Endothelial cell of umbilical vein (primary cell): ENCODE data around the gene RPS21. TPM values are rescaled to one million over a fixed set of nuclear protein-coding genes. Genes with fewer than 3 reads are reported as not detected.

Experiments used
- BruUV-seq: library from RNA; stranded (reverse); fragments of 400-500 nt; replicated peaks from 2 replicates; lab custom pipeline; 2021; lab: Mats Ljungman, UMichigan
- CTCF ChIA-PET: fragments of 300-600, 350-600 bp; sonication (Branson Sonifier 250); formaldehyde crosslinking; loops from one replicate; lab custom pipeline; 2021; ENCODE audit warnings: antibody characterized with exemption, inconsistent platforms; lab: Charles Lee
- POLR2A ChIA-PET: fragments of 300-600, 350-600 bp; sonication (Branson Sonifier 250); formaldehyde crosslinking; loops from one replicate; lab custom pipeline; 2021; ENCODE audit warnings: antibody characterized with exemption, inconsistent platforms; lab: Charles Lee
- DNase-seq: peaks from one replicate; pipeline ENCODE4 v3.0.0-alpha.2; 2011; ENCODE audit warnings: low read depth, low spot score
- FAIRE-seq: peaks from 2 replicates; lab custom pipeline; 2011; peaks lifted over from hg19 to GRCh38; lab: Jason Lieb, UNC
- H2AFZ ChIP-seq: 2 replicates; pipeline ENCODE4 v1.6.0; 2012; ENCODE audit warnings: low read depth, low read length, control low read depth, inconsistent platforms
- H3K27ac ChIP-seq: 2 replicates; pipeline ENCODE4 v1.5.1; 2011; ENCODE audit warnings: low read depth, mild to moderate bottlenecking, control low read depth, low read length, moderate library complexity; ENCODE audit not compliant: insufficient read depth
- H3K27me3 ChIP-seq, 2 experiments: 2 replicates each; pipeline versions ENCODE4 v1.6.0 to v1.6.1; 2011; ENCODE audit warnings: low read length in 2 of 2, mixed read lengths in 1 of 2; ENCODE audit not compliant: control insufficient read depth in 2 of 2, insufficient read depth in 2 of 2
- H3K36me3 ChIP-seq, 2 experiments: 2 replicates in 1 of 2; 3 replicates in 1 of 2; pipeline ENCODE4 v1.5.1; 2011; ENCODE audit warnings: low read length in 2 of 2, mild to moderate bottlenecking in 1 of 2, moderate library complexity in 1 of 2; ENCODE audit not compliant: control insufficient read depth in 2 of 2, insufficient read depth in 2 of 2; ENCODE audit errors: extremely low read depth in 1 of 2
- H3K4me1 ChIP-seq: 3 replicates; pipeline ENCODE4 v1.5.1; 2011; ENCODE audit warnings: mild to moderate bottlenecking, low read length; ENCODE audit not compliant: control insufficient read depth, insufficient read depth; ENCODE audit errors: extremely low read depth
- H3K4me2 ChIP-seq: 2 replicates; pipeline ENCODE4 v1.6.1; 2011; ENCODE audit warnings: low read length, control low read depth, mixed read lengths; ENCODE audit not compliant: insufficient read depth
- H3K4me3 ChIP-seq, 3 experiments: fragments of 200-600 bp in 1 of 3; sonication (generic), shearing (Covaris generic) in 1 of 3; replicated peaks in 1 of 3; 2 replicates each; pipeline ENCODE4 v1.5.1; 2011 to 2016; ENCODE audit warnings: control low read depth in 3 of 3, low read length in 3 of 3, mild to moderate bottlenecking in 2 of 3, inconsistent platforms in 1 of 3, low read depth in 1 of 3, moderate library complexity in 1 of 3; ENCODE audit not compliant: insufficient read depth in 1 of 3
- H3K79me2 ChIP-seq: 2 replicates; pipeline ENCODE4 v1.6.0; 2012; ENCODE audit warnings: low read length, inconsistent platforms; ENCODE audit not compliant: control insufficient read depth, insufficient read depth
- H3K9ac ChIP-seq: replicated peaks from 2 replicates; pipeline ENCODE3; 2011; ENCODE audit warnings: low read length, control low read depth; ENCODE audit not compliant: insufficient read depth; ENCODE audit errors: extremely low read depth
- H3K9me1 ChIP-seq: replicated peaks from 3 replicates; pipeline ENCODE4 v1.6.0; 2011; ENCODE audit warnings: mild to moderate bottlenecking, low read length; ENCODE audit not compliant: control insufficient read depth, insufficient read depth; ENCODE audit errors: extremely low read depth
- H3K9me3 ChIP-seq: replicated peaks from 2 replicates; pipeline ENCODE4 v1.5.1; 2012; ENCODE audit warnings: low read length, inconsistent platforms; ENCODE audit not compliant: control insufficient read depth, insufficient read depth
- H4K20me1 ChIP-seq: replicated peaks from 2 replicates; pipeline ENCODE3; 2011; ENCODE audit warnings: mild to moderate bottlenecking, low read length; ENCODE audit not compliant: control insufficient read depth, insufficient read depth; ENCODE audit errors: extremely low read depth
- CTCF ChIP-seq, 2 donors: IDR thresholded peaks; 1 replicate in 1 of 2; 2 replicates in 1 of 2; pipeline ENCODE4 v1.5.1; 2011; ENCODE audit warnings: low read length in 2 of 2, mild to moderate bottlenecking in 2 of 2, moderate library complexity in 2 of 2, control low read depth in 1 of 2, inconsistent platforms in 1 of 2, low read depth in 1 of 2; ENCODE audit not compliant: insufficient read depth in 1 of 2; ENCODE audit errors: extremely low read depth in 1 of 2
- EZH2 ChIP-seq: IDR thresholded peaks from 2 replicates; pipeline ENCODE4 v1.6.1; 2012; ENCODE audit warnings: borderline replicate concordance, low read depth, mild to moderate bottlenecking, moderate library complexity, low read length, inconsistent platforms; ENCODE audit not compliant: severe bottlenecking
- FOS ChIP-seq: IDR thresholded peaks from 2 replicates; pipeline ENCODE4 v1.6.1; 2011; ENCODE audit warnings: mild to moderate bottlenecking, low read length, moderate library complexity, borderline replicate concordance; ENCODE audit not compliant: insufficient read depth
- GATA2 ChIP-seq: IDR thresholded peaks from 2 replicates; pipeline ENCODE4 v1.7.0; 2011; ENCODE audit warnings: low read depth, mild to moderate bottlenecking, moderate library complexity, mixed read lengths, low read length; ENCODE audit not compliant: insufficient read length, insufficient read depth
- JUN ChIP-seq: IDR thresholded peaks from 2 replicates; pipeline ENCODE4 v1.6.1; 2011; ENCODE audit warnings: borderline replicate concordance, low read depth; ENCODE audit not compliant: insufficient read length, insufficient read depth
- MAX ChIP-seq: IDR thresholded peaks from 2 replicates; pipeline ENCODE4 v1.6.1; 2011; ENCODE audit not compliant: insufficient read depth, insufficient read length
- MYC ChIP-seq: IDR thresholded peaks from one replicate; pipeline ENCODE4 v1.6.1; 2011; ENCODE audit warnings: mild to moderate bottlenecking, low read depth, low read length
- POLR2AphosphoS5 ChIP-seq: IDR thresholded peaks from 2 replicates; pipeline ENCODE4 v1.6.1; 2012; ENCODE audit warnings: low read depth, mild to moderate bottlenecking, control low read depth, low read length, moderate library complexity; ENCODE audit not compliant: insufficient read depth
- dilution Hi-C: fragments of 300-500 bp; cut with MboI; formaldehyde crosslinking; loops from one replicate; pipeline ENCODE4 v1.15.0; 2019; ENCODE audit warnings: low sequenced_read_pairs; ENCODE audit not compliant: extremely low pct_ligation_motif_present
- intact Hi-C: fragments of 100-400 bp; cut with micrococcal nuclease; formaldehyde crosslinking; loops from one replicate; pipeline ENCODE4 v1.10.0; 2022
- polyA plus RNA-seq, 4 experiments: library from polyadenylated mRNA; depleted of rRNA in 3 of 4; stranded (reverse) in 3 of 4; unstranded in 1 of 4; fragments of >200 nt; gene quantifications; 2 replicates each; pipeline versions ENCODE4 v1.2.1 to v1.2.3, GENCODE V29; 2011 to 2012; ENCODE audit warnings: missing spikeins in 1 of 4
- total RNA-seq: library from RNA; stranded (reverse); gene quantifications from 2 replicates; pipeline ENCODE4 v1.2.3, GENCODE V29; 2021

RPS21 gene
- total and polyA plus RNA-seq, 2 donors (not counting 3 experiments of a cell fraction or from before 2014, with no cell fraction given) = 1,644 to 7,710 TPM

GRCh38 chr20:62392077-62392418 is 5.1 kb downstream of the RPS21 start:
- ChIA-PET POLR2A (no interaction called here), CTCF (no interaction called here)
- H3K79me2 ChIP-seq = peaks cover 24% of the 10 kb centered on the region
- dilution Hi-C loops (no loop called here), intact Hi-C loops (no loop called here)
- no peaks in the 10 kb centered on the region for H3K27me3 ChIP-seq
- FAIRE-seq (no peak), DNase-seq (no peak)
- no peak overlapping the region for H3K9ac ChIP-seq
- no peak overlapping the region for H3K4me3 ChIP-seq
- peaks cover 15% of the 10 kb centered on the region for H3K4me1 ChIP-seq
- H3K9me3 ChIP-seq = no peaks in the 10 kb centered on the region
- H3K36me3 ChIP-seq = peaks cover 12 to 21% of the 10 kb centered on the region in 2 experiments
- H2AFZ ChIP-seq = no peak overlapping the region
- no peak for TF ChIP-seq MAX
- TF ChIP-seq EZH2 = no peak
- no peak for TF ChIP-seq CTCF (IDR thresholded peaks at IDR 0.05; ENCODE audit: extremely low read depth in 1 of 2, insufficient read depth in 1 of 2, low read depth in 1 of 2, low read length in 2 of 2)
- TF ChIP-seq GATA2 = no peak
- no peak for TF ChIP-seq POLR2AphosphoS5
- no peak for TF ChIP-seq MYC
- no peak for TF ChIP-seq JUN
- TF ChIP-seq FOS = no peak
- H4K20me1 ChIP-seq = no peaks in the 10 kb centered on the region
- BruUV-seq = no TSS peak
- H3K9me1 ChIP-seq = no peaks in the 10 kb centered on the region
- H3K4me2 ChIP-seq = no peak overlapping the region
- H3K27ac ChIP-seq = no peak overlapping the region
